ENCODE measurements around the gene C19orf12. TPM values are rescaled to one million over a fixed set of nuclear protein-coding genes. Genes with fewer than 3 reads are reported as not detected.

C19orf12 gene
- total RNA-seq, 3 donors from 2014 or later (not counting 1 experiment from before 2014, with no cell fraction given) = 33.1 to 52.6 (median 47.5) TPM

- Histone ChIP-seq H3K4me3 (ENCODE audit: low read length) (no peak overlapping the region), H3K27ac (ENCODE audit: low read length) (no peak overlapping the region), H3K27me3 (ENCODE audit: control insufficient read depth, insufficient read depth, low read length) (no peaks in the 10 kb centered on the region), H3K9me3 (ENCODE audit: control insufficient read depth, insufficient read depth, low read length) (no peaks in the 10 kb centered on the region), H3K36me3 (ENCODE audit: control insufficient read depth, insufficient read depth, low read length) (no peaks in the 10 kb centered on the region), H3K4me1 (ENCODE audit: control insufficient read depth, insufficient read depth, low read length) (peaks cover 4% of the 10 kb centered on the region)
- no peak overlapping the region for H3K4me3 Mint-ChIP-seq
- TF ChIP-seq, protein P1, sequence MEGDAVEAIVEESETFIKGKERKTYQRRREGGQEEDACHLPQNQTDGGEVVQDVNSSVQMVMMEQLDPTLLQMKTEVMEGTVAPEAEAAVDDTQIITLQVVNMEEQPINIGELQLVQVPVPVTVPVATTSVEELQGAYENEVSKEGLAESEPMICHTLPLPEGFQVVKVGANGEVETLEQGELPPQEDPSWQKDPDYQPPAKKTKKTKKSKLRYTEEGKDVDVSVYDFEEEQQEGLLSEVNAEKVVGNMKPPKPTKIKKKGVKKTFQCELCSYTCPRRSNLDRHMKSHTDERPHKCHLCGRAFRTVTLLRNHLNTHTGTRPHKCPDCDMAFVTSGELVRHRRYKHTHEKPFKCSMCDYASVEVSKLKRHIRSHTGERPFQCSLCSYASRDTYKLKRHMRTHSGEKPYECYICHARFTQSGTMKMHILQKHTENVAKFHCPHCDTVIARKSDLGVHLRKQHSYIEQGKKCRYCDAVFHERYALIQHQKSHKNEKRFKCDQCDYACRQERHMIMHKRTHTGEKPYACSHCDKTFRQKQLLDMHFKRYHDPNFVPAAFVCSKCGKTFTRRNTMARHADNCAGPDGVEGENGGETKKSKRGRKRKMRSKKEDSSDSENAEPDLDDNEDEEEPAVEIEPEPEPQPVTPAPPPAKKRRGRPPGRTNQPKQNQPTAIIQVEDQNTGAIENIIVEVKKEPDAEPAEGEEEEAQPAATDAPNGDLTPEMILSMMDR (IDR thresholded peaks at IDR 0.05) = no peak
- no peak for DNase-seq
- H3K36me3 Mint-ChIP-seq = no peaks in the 10 kb centered on the region
- intact Hi-C loops (cut with micrococcal nuclease) = no loop called here
- H3K27me3 Mint-ChIP-seq (ENCODE audit: low read depth in 2 of 2) = no peaks in the 10 kb centered on the region
- H3K27ac Mint-ChIP-seq = no peak overlapping the region
- ATAC-seq = no peak
- H3K4me1 Mint-ChIP-seq = no peaks in the 10 kb centered on the region
- no peaks in the 10 kb centered on the region for H3K9me3 Mint-ChIP-seq
- 89% methylated on average over 7 of the region's 7 CpGs for WGBS (ENCODE audit: insufficient coverage)
These were observed 43.8 kb upstream of the C19orf12 start for GRCh38 chr19:29758863-29759262.

GRCh38 chr19:29757551-29757950, 42.5 kb upstream of the C19orf12 start:
- no peaks in the 10 kb centered on the region for H3K36me3 Mint-ChIP-seq
- H3K4me3 ChIP-seq (ENCODE audit: low read length) = no peak overlapping the region
- H3K4me1 ChIP-seq (ENCODE audit: control insufficient read depth, insufficient read depth, low read length) = peaks cover 4% of the 10 kb centered on the region
- 80% methylated on average over 9 of the region's 9 CpGs for WGBS (ENCODE audit: insufficient coverage)
- H3K4me3 Mint-ChIP-seq = no peak overlapping the region
- intact Hi-C loops (cut with micrococcal nuclease) = no loop called here
- DNase-seq = no peak
- H3K27ac Mint-ChIP-seq = no peak overlapping the region
- no peak for ATAC-seq
- H3K27ac ChIP-seq (ENCODE audit: low read length) = no peak overlapping the region
- TF ChIP-seq, protein P1 (IDR thresholded peaks at IDR 0.05) = no peak
- no peaks in the 10 kb centered on the region for H3K9me3 Mint-ChIP-seq
- H3K27me3 ChIP-seq (ENCODE audit: control insufficient read depth, insufficient read depth, low read length) = no peaks in the 10 kb centered on the region
- H3K27me3 Mint-ChIP-seq (ENCODE audit: low read depth in 2 of 2) = no peaks in the 10 kb centered on the region
- no peaks in the 10 kb centered on the region for H3K36me3 ChIP-seq (ENCODE audit: control insufficient read depth, insufficient read depth, low read length)
- no peaks in the 10 kb centered on the region for H3K4me1 Mint-ChIP-seq
- no peaks in the 10 kb centered on the region for H3K9me3 ChIP-seq (ENCODE audit: control insufficient read depth, insufficient read depth, low read length)

GRCh38 chr19:29753934-29754305, 38.9 kb upstream of the C19orf12 start:
- intact Hi-C loops (cut with micrococcal nuclease) = no loop called here

More at GRCh38 chr19:29753934-29754305, 38.9 kb upstream of the C19orf12 start:
- whole genome bisulfite sequencing (ENCODE audit: insufficient coverage) = 86% methylated on average over 7 of the region's 7 CpGs
- DNase-seq = no peak
- Mint-ChIP-seq H3K9me3 (no peaks in the 10 kb centered on the region), H3K27me3 (ENCODE audit: low read depth in 2 of 2) (peaks cover 6 to 13% of the 10 kb centered on the region in 2 donors), H3K4me3 (no peak overlapping the region), H3K36me3 (no peaks in the 10 kb centered on the region), H3K27ac (no peak overlapping the region), H3K4me1 (no peaks in the 10 kb centered on the region)
- H3K36me3 ChIP-seq (ENCODE audit: control insufficient read depth, insufficient read depth, low read length) = no peaks in the 10 kb centered on the region
- no peak for ATAC-seq
- no peaks in the 10 kb centered on the region for H3K27me3 ChIP-seq (ENCODE audit: control insufficient read depth, insufficient read depth, low read length)
- H3K4me3 ChIP-seq (ENCODE audit: low read length) = no peak overlapping the region
- H3K4me1 ChIP-seq (ENCODE audit: control insufficient read depth, insufficient read depth, low read length) = no peaks in the 10 kb centered on the region
- TF ChIP-seq, protein P1 (IDR thresholded peaks at IDR 0.05) = no peak
- H3K9me3 ChIP-seq (ENCODE audit: control insufficient read depth, insufficient read depth, low read length) = no peaks in the 10 kb centered on the region
- no peak overlapping the region for H3K27ac ChIP-seq (ENCODE audit: low read length)
